Left renal pelvis (tissue), 4 donors: ENCODE measurements around the gene CD163L1. TPM values are rescaled to one million over a fixed set of nuclear protein-coding genes. Genes with fewer than 3 reads are reported as not detected.
"Not testable (repeated sequence)": the region's sequence is repeated elsewhere in the genome, so short reads cannot be mapped to it uniquely, and the experiment has no call there.

Experiments
- DNase-seq, 4 donors: peaks; one replicate each; pipeline ENCODE4 v3.0.0-alpha.2; 2013; ENCODE audit warnings: low read depth in 4 of 4, low spot score in 3 of 4
- polyA plus RNA-seq, 4 donors: library from polyadenylated mRNA; unstranded; fragments of 120-200 nt; gene quantifications; one replicate each; pipeline ENCODE4 v1.2.1, GENCODE V29; 2013; ENCODE audit not compliant: insufficient read length in 4 of 4

Gene CD163L1
- 1 to 10 TPM; 1.1 to 5.0 (median 1.7) TPM for polyA plus RNA-seq

GRCh38 chr12:7444076-7444475, at the start of gene CD163L1:
Gene CD163L1, minus strand, starts transcription at chr12:7444153. Its CDS starts 26 bp downstream, at chr12:7444127.
- DNase-seq: no peak

- no peak for DNase-seq
Observed at GRCh38 chr12:7493006-7493405, 49.1 kb upstream of the CD163L1 start.

- DNase-seq: no peak
Observed at GRCh38 chr12:7486512-7486911, 42.6 kb upstream of the CD163L1 start.

- DNase-seq: no peak
Observed at GRCh38 chr12:7485095-7485494, 41.1 kb upstream of the CD163L1 start.

- no peak for DNase-seq
Observed at GRCh38 chr12:7483343-7483742, 39.4 kb upstream of the CD163L1 start.

- no peak for DNase-seq
Observed at GRCh38 chr12:7479771-7480170, 35.8 kb upstream of the CD163L1 start.

- DNase-seq: no peak
Observed at GRCh38 chr12:7472060-7472459, 28.1 kb upstream of the CD163L1 start.

- peak in 2 of 4 donors; percentile 3 to 8 for DNase-seq
Observed at GRCh38 chr12:7460375-7461259, 16.7 kb upstream of the CD163L1 start.

GRCh38 chr12:7459973-7460372, 16.0 kb upstream of the CD163L1 start:
- DNase-seq: no peak

GRCh38 chr12:7451756-7452155, 7.8 kb upstream of the CD163L1 start:
- no peak for DNase-seq

- no peak for DNase-seq
Observed at GRCh38 chr12:7450667-7451066, 6.7 kb upstream of the CD163L1 start.

GRCh38 chr12:7448099-7448498, 4.1 kb upstream of the CD163L1 start:
- DNase-seq: no peak

- DNase-seq: no peak
Observed at GRCh38 chr12:7444537-7444936, 584 bp upstream of the CD163L1 start.

- no peak for DNase-seq
Observed at GRCh38 chr12:7441216-7441615, 2.7 kb downstream of the CD163L1 start.

- peak in 2 of 4 donors; percentile 6 to 14 for DNase-seq
Observed at GRCh38 chr12:7439579-7440505, 4.1 kb downstream of the CD163L1 start.

GRCh38 chr12:7438291-7438995, 5.5 kb downstream of the CD163L1 start:
- not testable (repeated sequence) for DNase-seq

- DNase-seq: not testable (repeated sequence)
Observed at GRCh38 chr12:7437494-7437893, 6.5 kb downstream of the CD163L1 start.

GRCh38 chr12:7434670-7435069, 9.3 kb downstream of the CD163L1 start:
- no peak for DNase-seq

- no peak for DNase-seq
Observed at GRCh38 chr12:7433276-7433822, 10.6 kb downstream of the CD163L1 start.

GRCh38 chr12:7431993-7432685, 11.8 kb downstream of the CD163L1 start:
- no peak for DNase-seq
